DOHH2 (cell line): ENCODE results near the gene NUP85.

Experiments used
- EZH2phosphoT487 ChIP-seq: fragments of 200-600 bp; sonication (generic); IDR thresholded peaks from 2 replicates; pipeline ENCODE4 v1.6.1; 2017; ENCODE audit warnings: borderline replicate concordance, mild to moderate bottlenecking, antibody characterized with exemption, low read length, moderate library complexity, mixed read lengths
- TF ChIP-seq, protein P1 (sequence below): fragments of 200-600 bp; sonication (generic); IDR thresholded peaks from one replicate; pipeline ENCODE4 v1.5.1; 2014; ENCODE audit warnings: antibody characterized with exemption, mild to moderate bottlenecking, low read depth, low read length; ENCODE audit not compliant: poor library complexity, severe bottlenecking

DNA sequence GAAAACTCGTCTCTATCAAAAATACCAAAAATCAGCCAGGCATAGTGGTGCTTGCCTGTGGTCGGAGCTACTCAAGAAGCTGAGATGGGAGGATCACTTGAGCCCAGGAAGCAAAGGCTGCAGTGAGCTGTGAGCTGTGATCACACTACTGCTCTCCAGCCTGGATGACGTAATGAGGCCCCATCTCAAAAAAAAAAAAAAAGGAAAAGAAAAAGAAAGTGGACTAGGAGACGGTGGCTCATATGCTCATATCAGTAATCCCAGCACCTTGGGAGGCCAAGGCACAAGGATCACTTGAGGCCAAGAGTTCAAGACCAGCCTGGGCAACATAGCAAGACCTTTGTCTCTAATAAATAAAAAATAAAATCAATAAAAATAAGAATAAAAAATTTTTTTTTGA lies 13.9 kb upstream of the NUP85 start:
- TF ChIP-seq EZH2phosphoT487 = no peak
- TF ChIP-seq, protein P1, sequence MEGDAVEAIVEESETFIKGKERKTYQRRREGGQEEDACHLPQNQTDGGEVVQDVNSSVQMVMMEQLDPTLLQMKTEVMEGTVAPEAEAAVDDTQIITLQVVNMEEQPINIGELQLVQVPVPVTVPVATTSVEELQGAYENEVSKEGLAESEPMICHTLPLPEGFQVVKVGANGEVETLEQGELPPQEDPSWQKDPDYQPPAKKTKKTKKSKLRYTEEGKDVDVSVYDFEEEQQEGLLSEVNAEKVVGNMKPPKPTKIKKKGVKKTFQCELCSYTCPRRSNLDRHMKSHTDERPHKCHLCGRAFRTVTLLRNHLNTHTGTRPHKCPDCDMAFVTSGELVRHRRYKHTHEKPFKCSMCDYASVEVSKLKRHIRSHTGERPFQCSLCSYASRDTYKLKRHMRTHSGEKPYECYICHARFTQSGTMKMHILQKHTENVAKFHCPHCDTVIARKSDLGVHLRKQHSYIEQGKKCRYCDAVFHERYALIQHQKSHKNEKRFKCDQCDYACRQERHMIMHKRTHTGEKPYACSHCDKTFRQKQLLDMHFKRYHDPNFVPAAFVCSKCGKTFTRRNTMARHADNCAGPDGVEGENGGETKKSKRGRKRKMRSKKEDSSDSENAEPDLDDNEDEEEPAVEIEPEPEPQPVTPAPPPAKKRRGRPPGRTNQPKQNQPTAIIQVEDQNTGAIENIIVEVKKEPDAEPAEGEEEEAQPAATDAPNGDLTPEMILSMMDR = no peak
